ENCODE measurements around the gene ADAMTSL1. TPM values are rescaled to one million over a fixed set of nuclear protein-coding genes. Genes with fewer than 3 reads are reported as not detected.

Gene ADAMTSL1
- total and polyA plus RNA-seq, 2 experiments from 2014 or later: 2.3 to 5.0 TPM

GRCh38 chr9:18955626-18956025, 481.7 kb downstream of the ADAMTSL1 start:
- Histone ChIP-seq H3F3A (replicated peaks; ENCODE audit: low read depth) (no peaks in the 10 kb centered on the region), H3K4me1 (ENCODE audit: insufficient read depth) (no peaks in the 10 kb centered on the region), H3K4me2 (no peak overlapping the region), H3K27ac (ENCODE audit: low read depth) (no peak overlapping the region), H3K36me3 (ENCODE audit: insufficient read depth) (no peaks in the 10 kb centered on the region), H3K9me2 (ENCODE audit: insufficient read depth) (no peaks in the 10 kb centered on the region), H2AFZ (no peak overlapping the region), H3K79me2 (replicated peaks; ENCODE audit: insufficient read depth) (no peaks in the 10 kb centered on the region), H4K20me1 (replicated peaks; ENCODE audit: insufficient read depth) (no peaks in the 10 kb centered on the region), H3K27me3 (ENCODE audit: insufficient read depth) (no peaks in the 10 kb centered on the region), H3K4me3 (no peak overlapping the region)
- peaks cover 3% of the 10 kb centered on the region; the same call in 2 of the 3 replicates for H3K4me1 Mint-ChIP-seq
- H3K9me3 Mint-ChIP-seq: no peaks in the 10 kb centered on the region
- no peak overlapping the region for H3K4me3 Mint-ChIP-seq
- TF ChIP-seq CTCF (conservative IDR thresholded peaks at IDR 0.05; ENCODE audit: low read depth in 2 of 2) (no peak), EZH2 (IDR thresholded peaks at IDR 0.05; ENCODE audit: low read depth, unreplicated experiment) (no peak), REST (IDR thresholded peaks at IDR 0.05; ENCODE audit: unreplicated experiment) (no peak), CREB1 (CRISPR knock-in tag; IDR thresholded peaks at IDR 0.05; ENCODE audit: low read depth) (no peak), ETS1 (IDR thresholded peaks at IDR 0.05) (no peak), NANOG (IDR thresholded peaks at IDR 0.05; ENCODE audit: borderline replicate concordance) (no peak), JUNB (IDR thresholded peaks at IDR 0.05; ENCODE audit: unreplicated experiment) (no peak), ZNF114 (CRISPR knock-in tag; IDR thresholded peaks at IDR 0.05) (no peak), EZH2phosphoT487 (IDR thresholded peaks at IDR 0.05; ENCODE audit: unreplicated experiment) (no peak), ZNF462 (CRISPR knock-in tag; IDR thresholded peaks at IDR 0.05) (no peak), ZNF331 (CRISPR knock-in tag; IDR thresholded peaks at IDR 0.05; ENCODE audit: low read depth) (no peak), POLR2AphosphoS5 (IDR thresholded peaks at IDR 0.05; ENCODE audit: low read depth) (no peak), STAT1 (IDR thresholded peaks at IDR 0.05; ENCODE audit: unreplicated experiment) (no peak)
- no peak overlapping the region for H3K27ac Mint-ChIP-seq
- ATAC-seq: no peak
- H3K36me3 Mint-ChIP-seq (ENCODE audit: low read depth): no peaks in the 10 kb centered on the region
- DNase-seq (ENCODE audit: low spot score): no peak
- no peaks in the 10 kb centered on the region for H3K27me3 Mint-ChIP-seq (ENCODE audit: insufficient read depth, low read depth, poor library complexity)
